Dendritic cell treated with granulocyte-macrophage colony-stimulating factor and Interleukin-4, amounts not matched to agents 40 ng/mL and 50 ng/mL, for 4 days (primary cell): ENCODE results near the gene MAP1LC3A.

Experiments
- H3K27ac Mint-ChIP-seq: one replicate; pipeline ENCODE4 v1.8.0; 2022; ENCODE audit warnings: mild to moderate bottlenecking, mixed read lengths
- H3K27me3 Mint-ChIP-seq: one replicate; pipeline ENCODE4 v1.8.0; 2022; ENCODE audit warnings: mild to moderate bottlenecking, mixed read lengths
- H3K36me3 Mint-ChIP-seq: one replicate; pipeline ENCODE4 v1.8.0; 2022; ENCODE audit warnings: low read depth, mixed read lengths
- H3K4me1 Mint-ChIP-seq: one replicate; pipeline ENCODE4 v1.8.0; 2022; ENCODE audit warnings: low read depth, mixed read lengths
- H3K4me3 Mint-ChIP-seq: one replicate; pipeline ENCODE4 v1.8.0; 2022; ENCODE audit warnings: mild to moderate bottlenecking, moderate library complexity, mixed read lengths
- H3K9me3 Mint-ChIP-seq: one replicate; pipeline ENCODE4 v1.8.0; 2022; ENCODE audit warnings: mixed read lengths
- intact Hi-C: fragments of 100-400 bp; cut with micrococcal nuclease; formaldehyde crosslinking; loops from one replicate; pipeline ENCODE4 v1.15.0; 2022

MAP1LC3A gene

GRCh38 chr20:34547844-34548613 lies 10.5 kb upstream of the MAP1LC3A start:
- intact Hi-C loops: no loop called here
- Mint-ChIP-seq H3K9me3 (no peaks in the 10 kb centered on the region), H3K27ac (no peak overlapping the region), H3K27me3 (peaks cover 7% of the 10 kb centered on the region), H3K4me3 (no peak overlapping the region), H3K4me1 (peaks cover 13% of the 10 kb centered on the region), H3K36me3 (no peaks in the 10 kb centered on the region)

GRCh38 chr20:34549291-34549928 lies 9.1 kb upstream of the MAP1LC3A start:
- Mint-ChIP-seq H3K36me3 (no peaks in the 10 kb centered on the region), H3K4me1 (peaks cover 9% of the 10 kb centered on the region), H3K9me3 (no peaks in the 10 kb centered on the region), H3K4me3 (no peak overlapping the region), H3K27ac (no peak overlapping the region), H3K27me3 (peaks cover 7% of the 10 kb centered on the region)
- intact Hi-C loops: no loop called here

DNA sequence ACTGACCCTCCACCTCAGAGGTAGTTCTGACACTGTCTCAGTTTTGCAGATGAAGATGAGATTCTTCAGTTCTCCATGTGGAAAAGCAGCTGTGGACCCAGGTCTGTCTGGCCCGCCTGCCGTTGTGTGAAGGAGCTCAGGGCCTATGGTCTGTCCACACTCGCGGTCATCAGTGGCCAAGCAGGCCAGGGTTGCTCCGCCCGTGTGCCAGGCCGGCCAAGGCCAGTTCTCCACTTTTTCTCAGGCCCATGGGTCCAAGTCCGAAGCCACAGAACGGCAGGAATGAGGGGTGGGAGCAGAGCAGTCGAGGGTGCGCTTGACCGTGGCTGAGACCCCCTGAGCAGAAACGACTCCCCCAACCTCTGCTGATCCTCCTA lies 8.6 kb upstream of the MAP1LC3A start:
- Mint-ChIP-seq H3K27me3 (peaks cover 4% of the 10 kb centered on the region), H3K27ac (no peak overlapping the region), H3K4me1 (peaks cover 6% of the 10 kb centered on the region), H3K36me3 (no peaks in the 10 kb centered on the region), H3K4me3 (no peak overlapping the region), H3K9me3 (no peaks in the 10 kb centered on the region)
- intact Hi-C loops: no loop called here

DNA sequence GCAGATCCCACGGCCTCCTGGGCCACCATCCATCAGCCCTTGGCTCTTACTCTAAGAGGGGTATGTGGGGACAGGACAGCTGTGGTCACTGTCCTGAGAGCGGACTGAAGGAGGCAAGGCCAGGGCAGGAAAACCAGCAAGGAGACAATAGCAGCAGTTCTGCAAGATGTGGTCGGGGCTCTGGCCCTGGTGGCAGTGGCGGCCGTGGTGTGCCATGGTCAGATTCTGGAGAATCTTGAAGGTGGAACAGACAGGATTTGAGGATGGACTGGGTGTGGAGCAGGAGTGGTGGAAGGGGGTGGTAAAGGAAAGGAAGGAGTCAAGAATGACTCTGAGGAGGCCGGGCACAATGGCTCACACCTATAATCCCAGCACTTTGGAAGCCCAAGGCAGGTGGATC lies 5.9 kb upstream of the MAP1LC3A start:
- no peak overlapping the region for H3K4me3 Mint-ChIP-seq
- H3K27me3 Mint-ChIP-seq: no peaks in the 10 kb centered on the region
- no peak overlapping the region for H3K27ac Mint-ChIP-seq
- H3K9me3 Mint-ChIP-seq: no peaks in the 10 kb centered on the region
- intact Hi-C loops: no loop called here
- H3K36me3 Mint-ChIP-seq: no peaks in the 10 kb centered on the region
- peaks cover 6% of the 10 kb centered on the region for H3K4me1 Mint-ChIP-seq

GRCh38 chr20:34553366-34553867 lies 5.1 kb upstream of the MAP1LC3A start:
- intact Hi-C loops: no loop called here
- Mint-ChIP-seq H3K36me3 (no peaks in the 10 kb centered on the region), H3K27ac (no peak overlapping the region), H3K27me3 (no peaks in the 10 kb centered on the region), H3K4me1 (peaks cover 13% of the 10 kb centered on the region), H3K4me3 (no peak overlapping the region), H3K9me3 (no peaks in the 10 kb centered on the region)

DNA sequence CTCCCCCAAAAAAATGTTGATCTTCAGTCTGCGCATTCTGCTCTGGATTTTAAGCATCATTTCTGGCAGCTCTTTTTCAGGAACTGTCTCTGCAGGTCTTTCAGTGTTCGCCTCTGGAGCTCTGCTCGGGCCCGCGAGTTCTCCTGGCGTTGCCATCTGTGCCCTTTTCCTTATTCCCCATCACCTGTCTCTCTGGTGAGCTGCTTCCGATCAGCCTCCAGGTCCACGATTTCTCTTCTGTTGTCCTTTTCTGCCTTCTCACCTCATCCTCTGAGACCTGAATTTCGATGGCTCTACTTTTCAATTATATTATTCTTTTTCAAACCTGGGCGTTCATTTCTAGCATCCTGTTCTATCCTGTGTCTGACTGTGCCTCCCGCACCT lies 590 bp upstream of the MAP1LC3A start:
- H3K36me3 Mint-ChIP-seq: peaks cover 4% of the 10 kb centered on the region
- peak overlapping the region; percentile 81 for H3K4me3 Mint-ChIP-seq
- intact Hi-C loops: no loop called here
- no peaks in the 10 kb centered on the region for H3K9me3 Mint-ChIP-seq
- H3K27ac Mint-ChIP-seq: peak overlapping the region; percentile 80
- peaks cover 7% of the 10 kb centered on the region for H3K4me1 Mint-ChIP-seq
- H3K27me3 Mint-ChIP-seq: no peaks in the 10 kb centered on the region

- peaks cover 6% of the 10 kb centered on the region for H3K36me3 Mint-ChIP-seq
- intact Hi-C loops: no loop called here
- peak overlapping the region; percentile 39 for H3K4me3 Mint-ChIP-seq
- no peaks in the 10 kb centered on the region for H3K27me3 Mint-ChIP-seq
- H3K4me1 Mint-ChIP-seq: peaks cover 7% of the 10 kb centered on the region
- peak overlapping the region; percentile 40 for H3K27ac Mint-ChIP-seq
- H3K9me3 Mint-ChIP-seq: no peaks in the 10 kb centered on the region
Observed at GRCh38 chr20:34559311-34560140, 1.0 kb downstream of the MAP1LC3A start.

DNA sequence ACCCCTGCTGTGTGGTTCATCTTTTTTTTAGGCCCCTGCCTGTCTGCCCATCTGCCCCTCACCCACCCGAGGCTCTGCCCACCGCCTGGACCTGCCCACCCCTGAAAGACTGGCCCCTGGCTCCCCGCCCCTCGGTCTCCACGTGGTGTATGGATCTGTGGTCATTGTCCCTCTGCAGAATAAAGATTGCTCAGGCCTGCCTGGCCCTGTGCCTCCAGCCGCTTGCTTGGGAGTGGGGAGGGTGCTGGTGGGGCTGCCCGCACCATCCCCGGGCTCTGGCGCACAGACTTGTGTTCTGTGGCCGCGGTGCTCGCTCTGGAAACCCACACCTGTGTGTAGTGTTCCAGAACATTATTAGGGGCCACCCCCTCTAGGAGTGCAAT lies 1.6 kb downstream of the MAP1LC3A start:
- Mint-ChIP-seq H3K9me3 (no peaks in the 10 kb centered on the region), H3K4me1 (peaks cover 7% of the 10 kb centered on the region), H3K36me3 (peaks cover 10% of the 10 kb centered on the region), H3K27ac (no peak overlapping the region), H3K27me3 (no peaks in the 10 kb centered on the region), H3K4me3 (no peak overlapping the region)
- intact Hi-C loops: no loop called here

- peaks cover 7% of the 10 kb centered on the region for H3K4me1 Mint-ChIP-seq
- no peak overlapping the region for H3K4me3 Mint-ChIP-seq
- intact Hi-C loops: no loop called here
- H3K27ac Mint-ChIP-seq: no peak overlapping the region
- H3K27me3 Mint-ChIP-seq: no peaks in the 10 kb centered on the region
- H3K9me3 Mint-ChIP-seq: no peaks in the 10 kb centered on the region
- peaks cover 13% of the 10 kb centered on the region for H3K36me3 Mint-ChIP-seq
Observed at GRCh38 chr20:34560614-34561013, 2.1 kb downstream of the MAP1LC3A start.

DNA sequence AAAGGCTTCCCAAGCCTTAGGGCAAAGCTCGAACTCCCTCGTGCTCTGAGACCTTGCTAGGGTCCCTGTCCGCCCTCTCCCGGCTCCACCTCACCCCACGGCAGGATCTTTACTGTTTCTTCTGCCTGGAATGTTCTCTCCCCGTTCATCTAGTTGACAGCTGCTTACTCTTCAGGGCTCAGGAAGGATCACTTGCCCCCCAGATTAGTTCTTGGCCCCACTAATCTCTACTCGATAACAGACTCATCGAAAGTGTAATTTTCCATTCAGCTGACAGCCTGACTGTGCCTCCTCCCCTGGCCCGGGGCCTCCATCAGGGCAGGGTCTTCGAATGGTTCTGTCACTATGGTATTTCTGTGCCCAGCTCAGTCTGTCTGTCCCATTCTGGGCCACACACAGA lies 3.1 kb downstream of the MAP1LC3A start:
- Mint-ChIP-seq H3K36me3 (peaks cover 15% of the 10 kb centered on the region), H3K9me3 (no peaks in the 10 kb centered on the region), H3K4me3 (no peak overlapping the region), H3K4me1 (peaks cover 7% of the 10 kb centered on the region), H3K27me3 (no peaks in the 10 kb centered on the region), H3K27ac (no peak overlapping the region)
- intact Hi-C loops: no loop called here

- H3K9me3 Mint-ChIP-seq: no peaks in the 10 kb centered on the region
- no peaks in the 10 kb centered on the region for H3K27me3 Mint-ChIP-seq
- H3K27ac Mint-ChIP-seq: no peak overlapping the region
- peaks cover 7% of the 10 kb centered on the region for H3K4me1 Mint-ChIP-seq
- no peak overlapping the region for H3K4me3 Mint-ChIP-seq
- intact Hi-C loops: no loop called here
- peaks cover 18% of the 10 kb centered on the region for H3K36me3 Mint-ChIP-seq
Observed at GRCh38 chr20:34562641-34563040, 4.1 kb downstream of the MAP1LC3A start.

DNA sequence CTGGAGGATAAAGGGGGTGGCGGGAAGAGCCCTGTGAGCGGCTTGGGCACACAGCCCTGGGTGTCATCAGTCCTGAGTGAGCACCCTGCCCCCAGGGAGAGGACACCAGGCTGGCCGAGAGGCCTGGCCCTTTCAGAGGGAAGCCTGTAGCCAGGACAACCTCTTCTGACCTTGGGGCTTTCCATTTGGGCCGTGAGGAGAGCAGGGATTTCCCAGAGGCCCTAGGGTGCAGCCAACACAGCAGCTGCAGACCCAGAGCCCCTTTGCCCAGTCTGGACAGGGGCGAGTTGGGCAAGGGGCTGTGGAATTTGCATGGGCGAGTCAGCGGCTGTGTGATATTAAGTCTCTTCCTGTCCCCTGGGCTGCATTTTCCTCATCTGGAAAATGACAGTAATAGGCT lies 6.3 kb downstream of the MAP1LC3A start:
- no peaks in the 10 kb centered on the region for H3K9me3 Mint-ChIP-seq
- H3K27ac Mint-ChIP-seq: no peak overlapping the region
- no peak overlapping the region for H3K4me3 Mint-ChIP-seq
- peaks cover 29% of the 10 kb centered on the region for H3K36me3 Mint-ChIP-seq
- no peaks in the 10 kb centered on the region for H3K27me3 Mint-ChIP-seq
- no peaks in the 10 kb centered on the region for H3K4me1 Mint-ChIP-seq
- intact Hi-C loops: no loop called here

GRCh38 chr20:34566978-34567891 lies 8.7 kb downstream of the MAP1LC3A start:
- intact Hi-C loops: no loop called here
- no peaks in the 10 kb centered on the region for H3K9me3 Mint-ChIP-seq
- no peak overlapping the region for H3K4me3 Mint-ChIP-seq
- peaks cover 36% of the 10 kb centered on the region for H3K36me3 Mint-ChIP-seq
- no peak overlapping the region for H3K27ac Mint-ChIP-seq
- H3K4me1 Mint-ChIP-seq: peaks cover 11% of the 10 kb centered on the region
- no peaks in the 10 kb centered on the region for H3K27me3 Mint-ChIP-seq
